IMR-90 (cell line): ENCODE data around the gene ANKRD27. TPM values are rescaled to one million over a fixed set of nuclear protein-coding genes. Genes with fewer than 3 reads are reported as not detected.

Source experiments
- ATAC-seq: fragments of 200-7000 bp; cut with Tn5 transposase; 2 replicates; pipeline ENCODE4 v1.9.1; 2020; ENCODE audit warnings: low read depth, mild to moderate bottlenecking, moderate library complexity
- BruUV-seq: library from RNA; stranded (reverse); fragments of 400-500 nt; replicated peaks from 2 replicates; lab custom pipeline; 2021; lab: Mats Ljungman, UMichigan
- CTCF ChIA-PET: fragments of 300-600 bp; formaldehyde crosslinking; extraction: SDS; loops from one replicate; lab custom pipeline; 2021; ENCODE audit warnings: antibody characterized with exemption; lab: Yijun Ruan, JAX
- POLR2A ChIA-PET: fragments of 300-600 bp; sonication (Branson Sonifier 250); formaldehyde crosslinking; loops from one replicate; lab custom pipeline; 2022; ENCODE audit warnings: antibody characterized with exemption; ENCODE audit not compliant: unreplicated experiment; lab: Charles Lee
- DNase-seq: peaks from one replicate; pipeline ENCODE4 v3.0.0; 2013
- H2AFZ ChIP-seq: replicated peaks from 2 replicates; pipeline ENCODE3; 2013; ENCODE audit warnings: low read length, mild to moderate bottlenecking; ENCODE audit not compliant: poor library complexity
- H2AK5ac ChIP-seq: 2 replicates; pipeline ENCODE4 v1.6.1; 2013; ENCODE audit warnings: low read depth, low read length, inconsistent platforms
- H2AK9ac ChIP-seq: replicated peaks from 2 replicates; pipeline ENCODE3; 2013; ENCODE audit warnings: mild to moderate bottlenecking, low read depth, low read length, moderate library complexity; ENCODE audit not compliant: poor library complexity
- H2BK120ac ChIP-seq: 2 replicates; pipeline ENCODE4 v1.6.1; 2013; ENCODE audit warnings: low read depth, low read length, inconsistent platforms
- H2BK15ac ChIP-seq: 3 replicates; pipeline ENCODE4 v1.6.1; 2013; ENCODE audit warnings: low read depth, low read length, inconsistent platforms
- H2BK20ac ChIP-seq: 2 replicates; pipeline ENCODE4 v1.6.1; 2013; ENCODE audit warnings: low read depth, mild to moderate bottlenecking, inconsistent platforms, low read length, moderate library complexity
- H2BK5ac ChIP-seq: 2 replicates; pipeline ENCODE4 v1.6.1; 2013; ENCODE audit warnings: mild to moderate bottlenecking, low read depth, low read length, inconsistent platforms; ENCODE audit not compliant: poor library complexity, severe bottlenecking
- H3K14ac ChIP-seq: replicated peaks from 2 replicates; pipeline ENCODE4 v1.6.1; 2013; ENCODE audit warnings: low read depth, low read length, inconsistent platforms
- H3K18ac ChIP-seq: 2 replicates; pipeline ENCODE4 v1.6.1; 2013; ENCODE audit warnings: low read depth, low read length, control low read depth
- H3K23ac ChIP-seq: 2 replicates; pipeline ENCODE4 v1.6.1; 2013; ENCODE audit warnings: low read depth, low read length, inconsistent platforms
- H3K27ac ChIP-seq: 2 replicates; pipeline ENCODE4 v1.5.1; 2013; ENCODE audit warnings: mild to moderate bottlenecking, control low read depth, low read length; ENCODE audit not compliant: insufficient read depth
- H3K27me3 ChIP-seq: 2 replicates; pipeline ENCODE4 v1.6.1; 2013; ENCODE audit warnings: low read length; ENCODE audit not compliant: control insufficient read depth, insufficient read depth
- H3K36me3 ChIP-seq: 2 replicates; pipeline ENCODE4 v1.6.1; 2013; ENCODE audit warnings: low read length, mixed read lengths; ENCODE audit not compliant: control insufficient read depth, insufficient read depth
- H3K4ac ChIP-seq: 2 replicates; pipeline ENCODE4 v1.6.1; 2013; ENCODE audit warnings: low read depth, low read length, inconsistent platforms
- H3K4me1 ChIP-seq: 2 replicates; pipeline ENCODE4 v1.6.1; 2013; ENCODE audit warnings: low read length, mixed read lengths; ENCODE audit not compliant: control insufficient read depth, insufficient read depth
- H3K4me2 ChIP-seq: 2 replicates; pipeline ENCODE4 v1.6.1; 2013; ENCODE audit warnings: low read depth, mild to moderate bottlenecking, control low read depth, low read length, moderate library complexity
- H3K4me3 ChIP-seq: 2 replicates; pipeline ENCODE4 v1.5.1; 2013; ENCODE audit warnings: low read depth, mild to moderate bottlenecking, control low read depth, low read length, moderate library complexity; ENCODE audit not compliant: insufficient read depth
- H3K56ac ChIP-seq: 2 replicates; pipeline ENCODE4 v1.6.1; 2013; ENCODE audit warnings: low read length, inconsistent platforms; ENCODE audit not compliant: insufficient read depth; ENCODE audit errors: extremely low read depth
- H3K79me1 ChIP-seq, 2 experiments: 2 replicates each; pipeline ENCODE4 v1.6.1; 2013; ENCODE audit warnings: low read length in 2 of 2, inconsistent platforms in 1 of 2, low read depth in 1 of 2
- H3K9ac ChIP-seq: 2 replicates; pipeline ENCODE4 v1.6.1; 2013; ENCODE audit warnings: low read depth, low read length, control low read depth
- H3K9me1 ChIP-seq: 2 replicates; pipeline ENCODE4 v1.6.1; 2013; ENCODE audit warnings: low read length, inconsistent platforms; ENCODE audit not compliant: insufficient read depth
- H3K9me3 ChIP-seq: 2 replicates; pipeline ENCODE4 v1.6.1; 2013; ENCODE audit warnings: low read length; ENCODE audit not compliant: control insufficient read depth, insufficient read depth
- H4K20me1 ChIP-seq: 2 replicates; pipeline ENCODE4 v1.6.1; 2013; ENCODE audit warnings: low read length, inconsistent platforms; ENCODE audit not compliant: insufficient read depth
- H4K5ac ChIP-seq: 2 replicates; pipeline ENCODE4 v1.6.1; 2013; ENCODE audit warnings: mild to moderate bottlenecking, low read depth, low read length, control low read depth
- H4K8ac ChIP-seq, 2 experiments: 2 replicates each; pipeline ENCODE4 v1.6.1; 2013; ENCODE audit warnings: low read depth in 2 of 2, low read length in 2 of 2, control low read depth in 1 of 2, inconsistent platforms in 1 of 2
- H4K91ac ChIP-seq: 2 replicates; pipeline ENCODE4 v1.6.1; 2013; ENCODE audit warnings: low read depth, low read length, inconsistent platforms; ENCODE audit not compliant: insufficient read depth
- BHLHE40 ChIP-seq: fragments of 150-350 bp; IDR thresholded peaks from 2 replicates; pipeline ENCODE4 v1.6.1; 2016; ENCODE audit warnings: mild to moderate bottlenecking, low read depth, low read length
- CEBPB ChIP-seq: IDR thresholded peaks from 2 replicates; pipeline ENCODE4 v1.6.1; 2012; ENCODE audit warnings: low read depth, low read length, improper control_type of control experiment
- CHD1 ChIP-seq: IDR thresholded peaks from 2 replicates; pipeline ENCODE4 v1.6.1; 2012; ENCODE audit warnings: low read depth, low read length, improper control_type of control experiment
- FOS ChIP-seq: fragments of 150-350 bp; IDR thresholded peaks from 2 replicates; pipeline ENCODE4 v1.6.1; 2016; ENCODE audit warnings: low read depth, low read length
- MAFK ChIP-seq: IDR thresholded peaks from 2 replicates; pipeline ENCODE4 v1.6.1; 2012; ENCODE audit warnings: low read depth, low read length, improper control_type of control experiment
- MAZ ChIP-seq: IDR thresholded peaks from 2 replicates; pipeline ENCODE4 v1.6.1; 2012; ENCODE audit warnings: low read depth, mild to moderate bottlenecking, low read length, improper control_type of control experiment, moderate library complexity, borderline replicate concordance
- MXI1 ChIP-seq: IDR thresholded peaks from 2 replicates; pipeline ENCODE4 v1.6.1; 2012; ENCODE audit warnings: low read depth, mild to moderate bottlenecking, low read length, moderate library complexity, borderline replicate concordance
- POLR2A ChIP-seq: IDR thresholded peaks from 2 replicates; pipeline ENCODE4 v1.6.1; 2012; ENCODE audit warnings: mild to moderate bottlenecking, low read depth, low read length
- RAD21 ChIP-seq: IDR thresholded peaks from 2 replicates; pipeline ENCODE4 v1.6.1; 2012; ENCODE audit warnings: low read length, improper control_type of control experiment
- RCOR1 ChIP-seq: IDR thresholded peaks from 2 replicates; pipeline ENCODE4 v1.6.1; 2012; ENCODE audit warnings: mild to moderate bottlenecking, low read length, improper control_type of control experiment; ENCODE audit not compliant: insufficient replicate concordance
- RFX5 ChIP-seq: IDR thresholded peaks from 2 replicates; pipeline ENCODE4 v1.8.0; 2012; ENCODE audit warnings: low read depth, mild to moderate bottlenecking, low read length, moderate library complexity
- SMC3 ChIP-seq: fragments of 150-350 bp; IDR thresholded peaks from 2 replicates; pipeline ENCODE4 v1.6.1; 2016; ENCODE audit warnings: low read depth, mild to moderate bottlenecking, antibody characterized with exemption, low read length, moderate library complexity
- WGBS, 2 experiments: methylation state at CpG; one replicate each; pipeline versions ENCODE4 v1.1.5 to v1.1.7; 2013; ENCODE audit warnings: missing lambda C conversion rate in 2 of 2; ENCODE audit not compliant: insufficient read length in 1 of 2; ENCODE audit errors: extremely low coverage in 2 of 2; 5-methylcytosine and 5-hydroxymethylcytosine counted together
- dilution Hi-C: fragments of 300-500 bp; cut with HindIII; formaldehyde crosslinking; loops from one replicate; pipeline ENCODE4 v1.14.3; 2018; ENCODE audit warnings: low sequenced_read_pairs; ENCODE audit not compliant: unreplicated experiment
- in situ Hi-C: fragments of 300-500 bp; cut with MboI; formaldehyde crosslinking; loops from 3 replicates; pipeline ENCODE4 v1.14.3; 2019; ENCODE audit warnings: low sequenced_read_pairs, inconsistent platforms, mixed read lengths
- intact Hi-C: fragments of 100-400 bp; cut with micrococcal nuclease; formaldehyde crosslinking; loops from 2 replicates; pipeline ENCODE4 v1.10.0; 2022
- polyA plus RNA-seq, 3 experiments: library from polyadenylated mRNA; depleted of rRNA; stranded (reverse); fragments of >200 nt; gene quantifications; 2 replicates each; pipeline ENCODE4 v1.2.3, GENCODE V29; 2012; ENCODE audit warnings: low replicate concordance in 1 of 3
- total RNA-seq: library from RNA; depleted of rRNA; stranded (reverse); fragments of >200 nt; gene quantifications from 2 replicates; pipeline ENCODE4 v1.2.3, GENCODE V29; 2012
- TF ChIP-seq, protein P1 (sequence below): fragments of 150-350 bp; IDR thresholded peaks from 2 replicates; pipeline ENCODE4 v1.6.1; 2017; ENCODE audit warnings: mild to moderate bottlenecking, antibody characterized with exemption, low read length, low read depth
- TF ChIP-seq, protein P2 (sequence below): conservative IDR thresholded peaks from 2 replicates; pipeline ENCODE4 v1.5.1; 2012; ENCODE audit warnings: mild to moderate bottlenecking, low read depth, low read length, improper control_type of control experiment
- TF ChIP-seq, protein P3 (sequence below): fragments of 150-350 bp; IDR thresholded peaks from 2 replicates; pipeline ENCODE4 v1.6.1; 2016; ENCODE audit warnings: low read depth, mild to moderate bottlenecking, low read length, moderate library complexity, borderline replicate concordance

The ANKRD27 gene
- total and polyA plus RNA-seq, 2 of the 4 experiments (the other 2 are of a cell fraction) = 16.7 to 35.0 TPM

- Histone ChIP-seq H3K9me3 (no peaks in the 10 kb centered on the region), H2BK15ac (no peak overlapping the region), H3K14ac (no peak overlapping the region), H3K4me1 (peaks cover 2% of the 10 kb centered on the region; the same call in 1 of the 2 replicates), H3K4ac (no peak overlapping the region), H3K36me3 (peaks cover 18% of the 10 kb centered on the region), H2BK20ac (no peak overlapping the region), H3K27ac (no peak overlapping the region), H3K56ac (no peak overlapping the region), H3K18ac (no peak overlapping the region), H3K4me3 (no peak overlapping the region), H2BK120ac (no peak overlapping the region), H3K9me1 (0 out of 2 replicates have a peak, but pooled peaks cover 5% of the 10 kb centered on the region), H2BK5ac (no peak overlapping the region), H3K9ac (no peak overlapping the region), H4K8ac (no peak overlapping the region), H2AK5ac (no peak overlapping the region), H4K20me1 (no peaks in the 10 kb centered on the region; the same call in 1 of the 2 replicates), H4K91ac (no peak overlapping the region), H3K23ac (no peak overlapping the region), H2AFZ (no peak overlapping the region), H3K4me2 (no peak overlapping the region), H3K27me3 (no peaks in the 10 kb centered on the region), H3K79me1 (peaks cover 6 to 34% of the 10 kb centered on the region in 2 experiments; a peak in 2 of 4 replicates), H4K5ac (no peak overlapping the region), H2AK9ac (no peak overlapping the region)
- in situ Hi-C loops = no loop called here
- CTCF ChIA-PET = no interaction called here
- ATAC-seq = no peak
- TF ChIP-seq MXI1 (no peak), RFX5 (no peak), BHLHE40 (no peak), CEBPB (no peak), CHD1 (no peak), FOS (no peak), MAFK (no peak), MAZ (no peak), POLR2A (no peak), RCOR1 (no peak), SMC3 (no peak), RAD21 (no peak)
- TF ChIP-seq, protein P1, sequence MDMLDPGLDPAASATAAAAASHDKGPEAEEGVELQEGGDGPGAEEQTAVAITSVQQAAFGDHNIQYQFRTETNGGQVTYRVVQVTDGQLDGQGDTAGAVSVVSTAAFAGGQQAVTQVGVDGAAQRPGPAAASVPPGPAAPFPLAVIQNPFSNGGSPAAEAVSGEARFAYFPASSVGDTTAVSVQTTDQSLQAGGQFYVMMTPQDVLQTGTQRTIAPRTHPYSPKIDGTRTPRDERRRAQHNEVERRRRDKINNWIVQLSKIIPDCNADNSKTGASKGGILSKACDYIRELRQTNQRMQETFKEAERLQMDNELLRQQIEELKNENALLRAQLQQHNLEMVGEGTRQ = no peak
- TF ChIP-seq, protein P2, sequence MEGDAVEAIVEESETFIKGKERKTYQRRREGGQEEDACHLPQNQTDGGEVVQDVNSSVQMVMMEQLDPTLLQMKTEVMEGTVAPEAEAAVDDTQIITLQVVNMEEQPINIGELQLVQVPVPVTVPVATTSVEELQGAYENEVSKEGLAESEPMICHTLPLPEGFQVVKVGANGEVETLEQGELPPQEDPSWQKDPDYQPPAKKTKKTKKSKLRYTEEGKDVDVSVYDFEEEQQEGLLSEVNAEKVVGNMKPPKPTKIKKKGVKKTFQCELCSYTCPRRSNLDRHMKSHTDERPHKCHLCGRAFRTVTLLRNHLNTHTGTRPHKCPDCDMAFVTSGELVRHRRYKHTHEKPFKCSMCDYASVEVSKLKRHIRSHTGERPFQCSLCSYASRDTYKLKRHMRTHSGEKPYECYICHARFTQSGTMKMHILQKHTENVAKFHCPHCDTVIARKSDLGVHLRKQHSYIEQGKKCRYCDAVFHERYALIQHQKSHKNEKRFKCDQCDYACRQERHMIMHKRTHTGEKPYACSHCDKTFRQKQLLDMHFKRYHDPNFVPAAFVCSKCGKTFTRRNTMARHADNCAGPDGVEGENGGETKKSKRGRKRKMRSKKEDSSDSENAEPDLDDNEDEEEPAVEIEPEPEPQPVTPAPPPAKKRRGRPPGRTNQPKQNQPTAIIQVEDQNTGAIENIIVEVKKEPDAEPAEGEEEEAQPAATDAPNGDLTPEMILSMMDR = no peak
- TF ChIP-seq, protein P3, sequence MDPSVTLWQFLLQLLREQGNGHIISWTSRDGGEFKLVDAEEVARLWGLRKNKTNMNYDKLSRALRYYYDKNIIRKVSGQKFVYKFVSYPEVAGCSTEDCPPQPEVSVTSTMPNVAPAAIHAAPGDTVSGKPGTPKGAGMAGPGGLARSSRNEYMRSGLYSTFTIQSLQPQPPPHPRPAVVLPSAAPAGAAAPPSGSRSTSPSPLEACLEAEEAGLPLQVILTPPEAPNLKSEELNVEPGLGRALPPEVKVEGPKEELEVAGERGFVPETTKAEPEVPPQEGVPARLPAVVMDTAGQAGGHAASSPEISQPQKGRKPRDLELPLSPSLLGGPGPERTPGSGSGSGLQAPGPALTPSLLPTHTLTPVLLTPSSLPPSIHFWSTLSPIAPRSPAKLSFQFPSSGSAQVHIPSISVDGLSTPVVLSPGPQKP = no peak
- no TSS peak for BruUV-seq
- dilution Hi-C loops = no loop called here
- POLR2A ChIA-PET = no interaction called here
- intact Hi-C loops = no loop called here
- 94% methylated on average over 3 of the region's 11 CpGs; no CpG with 5 or more reads in 1 of the 2 experiments for WGBS, 2 experiments
- no peak for DNase-seq
Observed at GRCh38 chr19:32649751-32650150, 25.2 kb downstream of the ANKRD27 start.
